Measurements from ENCODE around the gene GPATCH8. TPM values are rescaled to one million over a fixed set of nuclear protein-coding genes. Genes with fewer than 3 reads are reported as not detected.

The GPATCH8 gene
- total RNA-seq, 1 experiment from 2014 or later, result 33.8 TPM

GRCh38 chr17:44417553-44417952, 85.7 kb downstream of the GPATCH8 start:
- Histone ChIP-seq H3K4me1 (ENCODE audit: insufficient read depth, low read length, poor library complexity, severe bottlenecking) (no peaks in the 10 kb centered on the region), H3K4me3 (ENCODE audit: low read depth, low read length, poor library complexity, severe bottlenecking) (no peak overlapping the region), H3K36me3 (ENCODE audit: insufficient read depth, low read length, poor library complexity, severe bottlenecking) (no peaks in the 10 kb centered on the region), H3K9me3 (ENCODE audit: low read depth, low read length, poor library complexity, severe bottlenecking) (no peaks in the 10 kb centered on the region), H3K27me3 (replicated peaks; ENCODE audit: insufficient read depth, low read depth, low read length, poor library complexity) (no peaks in the 10 kb centered on the region), H3K27ac (ENCODE audit: low read depth, low read length, poor library complexity, severe bottlenecking) (no peak overlapping the region)
- TF ChIP-seq CTCF (conservative IDR thresholded peaks at IDR 0.05; ENCODE audit: low read depth, low read length) (no peak), EZH2 (IDR thresholded peaks at IDR 0.05; ENCODE audit: borderline replicate concordance, low read depth, low read length, poor library complexity, severe bottlenecking) (no peak)
- CTCF ChIA-PET, result no interaction called here
- intact Hi-C loops (cut with micrococcal nuclease; ENCODE audit: unreplicated experiment), result no loop called here
- BruUV-seq (replicated peaks), result no TSS peak
- POLR2A ChIA-PET (ENCODE audit: low non-redundant PET), result no interaction called here
- no peak for DNase-seq (ENCODE audit: low spot score)

- ChIA-PET CTCF (no interaction called here), POLR2A (ENCODE audit: low non-redundant PET) (no interaction called here)
- no TSS peak for BruUV-seq (replicated peaks)
- DNase-seq (ENCODE audit: low spot score), result no peak
- no peak overlapping the region for H3K4me3 ChIP-seq (ENCODE audit: low read depth, low read length, poor library complexity, severe bottlenecking)
- H3K9me3 ChIP-seq (ENCODE audit: low read depth, low read length, poor library complexity, severe bottlenecking), result no peaks in the 10 kb centered on the region
- H3K4me1 ChIP-seq (ENCODE audit: insufficient read depth, low read length, poor library complexity, severe bottlenecking), result no peaks in the 10 kb centered on the region
- no peak overlapping the region for H3K27ac ChIP-seq (ENCODE audit: low read depth, low read length, poor library complexity, severe bottlenecking)
- no peaks in the 10 kb centered on the region for H3K27me3 ChIP-seq (replicated peaks; ENCODE audit: insufficient read depth, low read depth, low read length, poor library complexity)
- no peaks in the 10 kb centered on the region for H3K36me3 ChIP-seq (ENCODE audit: insufficient read depth, low read length, poor library complexity, severe bottlenecking)
- TF ChIP-seq CTCF (conservative IDR thresholded peaks at IDR 0.05; ENCODE audit: low read depth, low read length) (no peak), EZH2 (IDR thresholded peaks at IDR 0.05; ENCODE audit: borderline replicate concordance, low read depth, low read length, poor library complexity, severe bottlenecking) (no peak)
- intact Hi-C loops (cut with micrococcal nuclease; ENCODE audit: unreplicated experiment), result no loop called here
These were observed 86.5 kb downstream of the GPATCH8 start for GRCh38 chr17:44416558-44417289.

- no peaks in the 10 kb centered on the region for H3K4me1 ChIP-seq (ENCODE audit: insufficient read depth, low read length, poor library complexity, severe bottlenecking)
- no peaks in the 10 kb centered on the region for H3K27me3 ChIP-seq (replicated peaks; ENCODE audit: insufficient read depth, low read depth, low read length, poor library complexity)
- ChIA-PET CTCF (no interaction called here), POLR2A (ENCODE audit: low non-redundant PET) (no interaction called here)
- no peak for DNase-seq (ENCODE audit: low spot score)
- H3K27ac ChIP-seq (ENCODE audit: low read depth, low read length, poor library complexity, severe bottlenecking), result no peak overlapping the region
- intact Hi-C loops (cut with micrococcal nuclease; ENCODE audit: unreplicated experiment), result no loop called here
- no peak for TF ChIP-seq CTCF (conservative IDR thresholded peaks at IDR 0.05; ENCODE audit: low read depth, low read length)
- no peak for TF ChIP-seq EZH2 (IDR thresholded peaks at IDR 0.05; ENCODE audit: borderline replicate concordance, low read depth, low read length, poor library complexity, severe bottlenecking)
- no TSS peak for BruUV-seq (replicated peaks)
- H3K4me3 ChIP-seq (ENCODE audit: low read depth, low read length, poor library complexity, severe bottlenecking), result no peak overlapping the region
- no peaks in the 10 kb centered on the region for H3K9me3 ChIP-seq (ENCODE audit: low read depth, low read length, poor library complexity, severe bottlenecking)
- no peaks in the 10 kb centered on the region for H3K36me3 ChIP-seq (ENCODE audit: insufficient read depth, low read length, poor library complexity, severe bottlenecking)
These were observed 88.6 kb downstream of the GPATCH8 start for GRCh38 chr17:44414394-44415155.
